Spleen (tissue), 11 donors: Measurements from ENCODE around the gene SLIT3. TPM values are rescaled to one million over a fixed set of nuclear protein-coding genes. Genes with fewer than 3 reads are reported as not detected.

Source experiments
- DNase-seq: peaks from one replicate; pipeline ENCODE4 v3.0.0-alpha.2; 2020
- H3K27ac ChIP-seq, 8 donors: fragments of 200-600 bp; sonication (generic) in 7 of 8; 1 replicate in 4 of 8; 2 replicates in 4 of 8; pipeline versions ENCODE4 v1.5.0 to v1.8.0; 2016 to 2021; ENCODE audit warnings: inconsistent platforms in 4 of 8, mild to moderate bottlenecking in 4 of 8, moderate library complexity in 1 of 8
- H3K27me3 ChIP-seq, 7 donors: fragments of 200-600 bp; sonication (generic) in 6 of 7; replicated peaks in 1 of 7; 1 replicate in 4 of 7; 2 replicates in 3 of 7; pipeline versions ENCODE4 v1.5.0 to v1.8.0; 2016 to 2021; ENCODE audit warnings: inconsistent platforms in 3 of 7, mild to moderate bottlenecking in 1 of 7
- H3K36me3 ChIP-seq, 6 donors: fragments of 200-600 bp; sonication (generic) in 5 of 6; 1 replicate in 4 of 6; 2 replicates in 2 of 6; pipeline versions ENCODE4 v1.5.0 to v1.8.0; 2016 to 2021; ENCODE audit warnings: inconsistent platforms in 2 of 6
- H3K4me1 ChIP-seq, 6 donors: fragments of 200-600 bp; sonication (generic) in 5 of 6; 1 replicate in 3 of 6; 2 replicates in 3 of 6; pipeline versions ENCODE4 v1.5.0 to v1.8.0; 2016 to 2021; ENCODE audit warnings: inconsistent platforms in 3 of 6
- H3K4me3 ChIP-seq, 8 donors: fragments of 200-600 bp; sonication (generic) in 7 of 8; 1 replicate in 4 of 8; 2 replicates in 4 of 8; pipeline versions ENCODE4 v1.5.0 to v1.8.0; 2016 to 2021; ENCODE audit warnings: inconsistent platforms in 4 of 8, mild to moderate bottlenecking in 4 of 8, moderate library complexity in 2 of 8
- H3K9me3 ChIP-seq, 8 donors: fragments of 200-600 bp; sonication (generic) in 7 of 8; 1 replicate in 4 of 8; 2 replicates in 4 of 8; pipeline versions ENCODE4 v1.5.0 to v1.8.0; 2016 to 2021; ENCODE audit warnings: inconsistent platforms in 4 of 8
- CTCF ChIP-seq, 11 experiments: fragments of 200-600 bp in 7 of 11; fragments of 450-650 bp in 4 of 11; sonication (generic) in 4 of 11; IDR thresholded peaks in 8 of 11; conservative IDR thresholded peaks in 3 of 11; 1 replicate in 7 of 11; 2 replicates in 4 of 11; pipeline versions ENCODE4 v1.4.0 to v1.8.0; 2016 to 2021; ENCODE audit warnings: antibody characterized with exemption in 11 of 11, inconsistent platforms in 4 of 11, mild to moderate bottlenecking in 1 of 11
- POLR2A ChIP-seq, 3 donors: fragments of 450-650 bp; IDR thresholded peaks; one replicate each; pipeline ENCODE4 v1.5.1; 2017; ENCODE audit warnings: antibody characterized with exemption in 3 of 3, mild to moderate bottlenecking in 1 of 3
- POLR2AphosphoS5 ChIP-seq, 3 donors: sonication (generic); formaldehyde crosslinking; IDR thresholded peaks; one replicate each; pipeline ENCODE4 v1.5.1; 2017; ENCODE audit warnings: antibody characterized with exemption in 3 of 3
- WGBS, 5 donors: extraction: QIAGEN DNeasy Blood & Tissue Kit in 3 of 5; methylation state at CpG; one replicate each; pipeline versions ENCODE4 v1.1.5 to v1.1.7; 2013 to 2018; 5-methylcytosine and 5-hydroxymethylcytosine counted together
- intact Hi-C: fragments of 100-400 bp; cut with DNase I; formaldehyde crosslinking; loops from one replicate; pipeline ENCODE4 v1.15.0; 2023; ENCODE audit warnings: low total_unique reads
- polyA plus RNA-seq, 3 donors: library from polyadenylated mRNA; stranded (reverse); fragments of 200-250 nt; gene quantifications; one replicate each; pipeline ENCODE4 v1.2.1, GENCODE V29; 2013
- total RNA-seq, 7 donors: library from RNA; depleted of rRNA in 3 of 7; stranded (reverse); fragments of >200 nt in 3 of 7; fragmentation: NEBNext Ultra II Directional in 4 of 7; extraction: Animal tissue kit (Norgen Biotek cat#: 25700) in 4 of 7; gene quantifications; one replicate each; pipeline versions ENCODE4 v1.1.0 to v1.2.1, GENCODE V29; 2016 to 2021
- donor health status: healthy with polysubstance abuse.
- donor health status: DM: no; HTN: no; CAD: no; lungs with moderate emphysema.
- donor health status: DM: no; HTN: no; CAD: no.
- donor health status: Bipolar disorder and iron deficiency.
- donor health status: healthy.
- donor health status: DM: no; HTN: no; CAD: no.
- donor health status: DM: yes; HTN: yes; CAD: no.

The SLIT3 gene
- total and polyA plus RNA-seq, 10 donors = 0.33 to 54.0 (median 13.2) TPM

DNA sequence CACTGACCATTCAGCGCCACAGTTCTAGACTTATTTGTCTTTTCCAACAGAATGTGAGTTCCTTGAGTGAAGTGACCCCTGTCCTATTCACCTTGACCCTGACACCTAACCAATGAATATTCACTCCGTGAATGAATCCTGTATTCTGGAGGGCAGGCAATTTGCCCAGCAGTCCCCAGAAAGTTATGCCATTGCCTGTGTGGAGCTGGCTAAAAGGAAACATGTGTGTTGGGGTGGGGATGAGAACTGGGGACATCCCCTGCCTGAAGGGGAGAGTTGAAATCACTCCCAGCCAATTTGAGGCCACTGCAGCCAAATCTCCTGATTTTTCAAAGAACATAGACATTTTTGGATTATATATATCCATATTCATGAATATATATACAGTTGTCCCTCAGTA is 199.0 kb downstream of the SLIT3 start:
- no peak for DNase-seq
- WGBS, 5 donors = 78 to 94% (median 91%) methylated on average over 2 of the region's 2 CpGs
- no peaks in the 10 kb centered on the region for H3K36me3 ChIP-seq
- TF ChIP-seq POLR2AphosphoS5 (IDR thresholded peaks at IDR 0.05) = no peak
- TF ChIP-seq CTCF (IDR thresholded peaks at IDR 0.05 in 8 of 11, conservative IDR thresholded peaks at IDR 0.05 in 3 of 11) = no peak
- no peak for TF ChIP-seq POLR2A (IDR thresholded peaks at IDR 0.05)
- H3K9me3 ChIP-seq = no peaks in the 10 kb centered on the region
- H3K27me3 ChIP-seq = no peaks in the 10 kb centered on the region
- H3K4me3 ChIP-seq = no peak overlapping the region
- no peak overlapping the region for H3K27ac ChIP-seq
- intact Hi-C loops = no loop called here
- peaks cover 0 to 6% (median 4%) of the 10 kb centered on the region in 6 donors for H3K4me1 ChIP-seq

DNA sequence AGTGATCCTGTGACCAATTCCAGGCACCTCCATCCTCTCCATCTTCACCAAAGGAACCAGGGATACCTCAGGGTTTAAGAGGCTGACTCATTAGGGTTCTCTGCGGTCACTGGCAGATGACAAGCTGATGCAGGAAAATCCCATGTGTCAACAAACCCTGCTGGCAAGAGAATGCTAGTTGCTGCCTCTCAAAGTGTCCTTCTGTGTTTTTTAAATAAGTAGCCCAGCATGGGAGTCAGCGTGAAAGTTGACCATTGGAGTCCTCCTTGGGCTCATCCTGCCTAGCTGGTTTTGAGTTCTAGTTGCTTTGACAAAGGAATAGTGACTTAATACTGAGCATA is 200.2 kb downstream of the SLIT3 start:
- H3K9me3 ChIP-seq = no peaks in the 10 kb centered on the region
- H3K27ac ChIP-seq = no peak overlapping the region
- 81 to 91% (median 89%) methylated on average over 2 of the region's 2 CpGs for WGBS, 5 donors

DNA sequence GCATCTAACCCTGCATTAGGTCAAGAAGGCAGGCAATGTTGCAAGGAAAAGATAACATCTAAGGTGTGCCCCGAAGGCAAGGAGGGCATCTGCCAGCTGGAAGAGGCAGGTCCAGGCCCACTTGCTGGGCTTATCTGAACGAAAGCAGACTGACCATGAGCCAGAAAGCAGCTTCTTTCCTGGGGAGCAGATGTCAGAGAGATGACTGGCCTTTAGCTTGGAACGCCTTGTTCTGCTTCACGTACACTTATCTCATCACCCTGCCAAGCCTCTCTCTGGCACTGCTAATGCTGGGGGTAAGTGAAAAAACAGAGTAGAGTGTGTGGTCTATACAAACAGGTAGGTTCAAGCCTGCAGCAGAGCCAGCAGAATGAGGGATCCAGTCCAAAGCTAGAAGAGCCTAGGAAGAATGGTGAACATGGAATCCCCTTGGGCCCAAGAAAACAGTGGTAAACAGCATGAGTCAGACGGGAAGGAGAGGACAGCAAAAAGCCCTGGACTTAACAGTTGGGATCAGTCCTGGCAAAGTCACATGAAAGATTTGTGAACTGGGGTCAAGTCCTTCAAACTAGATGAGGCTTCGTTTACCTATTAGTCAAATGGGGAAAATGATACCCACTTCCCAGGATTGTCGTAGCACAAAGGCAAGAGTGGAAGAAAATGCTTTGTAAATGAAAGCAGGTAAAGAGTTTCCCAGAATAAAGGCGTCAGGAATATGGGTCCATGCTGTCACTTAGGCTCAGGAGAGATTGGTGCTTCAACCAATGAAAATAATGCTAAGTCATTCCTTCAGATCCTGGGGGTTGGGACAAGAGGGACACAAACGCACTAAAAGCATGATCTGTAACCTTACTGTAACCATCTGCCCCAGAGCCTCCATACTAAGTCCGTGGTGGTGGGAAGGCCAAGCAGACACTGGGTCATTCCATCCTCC is 200.9 kb downstream of the SLIT3 start:
- no peak overlapping the region for H3K4me3 ChIP-seq
- TF ChIP-seq POLR2AphosphoS5 (IDR thresholded peaks at IDR 0.05) (no peak), POLR2A (IDR thresholded peaks at IDR 0.05) (no peak), CTCF (IDR thresholded peaks at IDR 0.05 in 8 of 11, conservative IDR thresholded peaks at IDR 0.05 in 3 of 11) (no peak)
- H3K36me3 ChIP-seq = no peaks in the 10 kb centered on the region
- DNase-seq = no peak
- no peaks in the 10 kb centered on the region for H3K27me3 ChIP-seq
- no peak overlapping the region for H3K27ac ChIP-seq
- WGBS, 5 donors = 59 to 81% (median 72%) methylated on average over 10 of the region's 10 CpGs
- no peaks in the 10 kb centered on the region for H3K4me1 ChIP-seq
- intact Hi-C loops = no loop called here
- H3K9me3 ChIP-seq = no peaks in the 10 kb centered on the region

More for the DNA sequence above, 200.2 kb downstream of the SLIT3 start:
- TF ChIP-seq CTCF (IDR thresholded peaks at IDR 0.05 in 8 of 11, conservative IDR thresholded peaks at IDR 0.05 in 3 of 11) (no peak), POLR2AphosphoS5 (IDR thresholded peaks at IDR 0.05) (no peak), POLR2A (IDR thresholded peaks at IDR 0.05) (no peak)
- intact Hi-C loops = no loop called here
- Histone ChIP-seq H3K36me3 (no peaks in the 10 kb centered on the region), H3K27me3 (no peaks in the 10 kb centered on the region), H3K4me1 (no peaks in the 10 kb centered on the region), H3K4me3 (no peak overlapping the region)
- no peak for DNase-seq

- intact Hi-C loops = no loop called here
- 88 to 95% (median 94%) methylated on average over 12 of the region's 12 CpGs for WGBS, 5 donors
- Histone ChIP-seq H3K36me3 (no peaks in the 10 kb centered on the region), H3K4me3 (no peak overlapping the region), H3K4me1 (no peaks in the 10 kb centered on the region), H3K27me3 (no peaks in the 10 kb centered on the region), H3K27ac (no peak overlapping the region), H3K9me3 (no peaks in the 10 kb centered on the region)
- TF ChIP-seq CTCF (IDR thresholded peaks at IDR 0.05 in 8 of 11, conservative IDR thresholded peaks at IDR 0.05 in 3 of 11) = no peak
- no peak for TF ChIP-seq POLR2AphosphoS5 (IDR thresholded peaks at IDR 0.05)
- TF ChIP-seq POLR2A (IDR thresholded peaks at IDR 0.05) = no peak
- no peak for DNase-seq
Observed at GRCh38 chr5:169098331-169099121, 202.4 kb downstream of the SLIT3 start.
